KOPT-K1 (cell line): ENCODE measurements around the gene SOX12.
"Not testable (repeated sequence)": the region's sequence is repeated elsewhere in the genome, so short reads cannot be mapped to it uniquely, and the experiment has no call there.

Source experiments
- H3K27ac ChIP-seq: fragments of 200-600 bp; sonication (generic); 2 replicates; pipeline ENCODE4 v1.5.1; 2016; ENCODE audit warnings: antibody characterized with exemption, mild to moderate bottlenecking, low read depth, low read length; ENCODE audit not compliant: poor library complexity, severe bottlenecking
- H3K36me3 ChIP-seq: fragments of 200-600 bp; sonication (generic); 2 replicates; pipeline ENCODE4 v1.5.1; 2017; ENCODE audit warnings: antibody characterized with exemption, mild to moderate bottlenecking, low read length, moderate library complexity; ENCODE audit not compliant: insufficient read depth
- H3K9me3 ChIP-seq: fragments of 200-600 bp; sonication (generic); 2 replicates; pipeline ENCODE4 v1.5.1; 2017; ENCODE audit warnings: antibody characterized with exemption, low read length, mild to moderate bottlenecking; ENCODE audit not compliant: insufficient read depth, poor library complexity, severe bottlenecking

Gene SOX12

DNA sequence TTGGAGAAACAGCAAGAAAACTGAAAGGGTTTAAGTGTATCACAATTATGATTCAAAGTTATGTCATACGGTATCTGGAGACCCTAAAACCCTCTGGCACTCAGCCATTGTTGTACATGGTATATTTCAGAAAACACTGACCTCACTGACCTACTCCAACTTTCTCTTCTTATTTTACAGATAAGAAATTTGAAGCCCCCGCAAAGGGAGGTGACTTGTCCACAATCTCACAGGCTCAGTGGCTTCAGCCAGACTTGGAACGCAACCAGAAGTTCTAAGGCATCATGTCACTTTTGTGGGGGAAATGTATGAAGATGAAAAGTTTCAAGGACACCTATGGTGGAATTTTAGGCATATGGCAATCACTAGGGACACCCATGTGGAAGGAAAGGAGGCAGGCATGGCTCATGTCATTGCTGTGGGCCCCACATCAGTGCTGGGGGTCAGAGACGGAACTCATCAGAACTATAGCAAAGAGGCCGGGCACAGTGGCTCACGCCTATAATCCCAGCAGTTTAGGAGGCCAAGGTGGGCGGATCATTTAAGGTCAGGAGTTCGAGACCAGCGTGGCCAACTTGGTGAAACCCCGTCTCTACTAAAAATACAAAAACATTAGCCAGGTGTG is 50.0 kb downstream of the SOX12 start:
- Histone ChIP-seq H3K36me3 (no peaks in the 10 kb centered on the region), H3K9me3 (no peaks in the 10 kb centered on the region), H3K27ac (no peak overlapping the region)

GRCh38 chr20:376089-376488 is 50.7 kb downstream of the SOX12 start:
- H3K27ac ChIP-seq: no peak overlapping the region
- no peaks in the 10 kb centered on the region for H3K9me3 ChIP-seq
- H3K36me3 ChIP-seq: no peaks in the 10 kb centered on the region

DNA sequence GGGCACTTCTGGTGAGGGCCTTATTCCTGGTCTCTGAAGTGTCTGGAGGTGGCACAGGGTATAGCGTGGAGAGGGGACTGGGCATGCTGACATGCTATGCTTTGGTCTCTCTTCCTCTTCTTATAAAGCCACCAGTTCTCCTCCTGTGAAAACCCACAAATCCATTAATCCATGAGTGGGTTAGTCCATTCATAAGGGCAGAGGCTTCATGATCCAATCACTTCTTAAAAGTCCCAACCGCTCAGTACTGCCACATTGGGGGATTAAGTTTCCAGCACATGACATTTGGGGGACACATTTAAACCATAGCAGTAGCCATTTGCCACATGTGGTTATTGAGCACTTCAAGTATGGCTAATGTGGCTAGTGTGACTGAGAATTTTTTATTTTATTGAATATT is 51.4 kb downstream of the SOX12 start:
- Histone ChIP-seq H3K27ac (no peak overlapping the region), H3K36me3 (no peaks in the 10 kb centered on the region), H3K9me3 (no peaks in the 10 kb centered on the region)

DNA sequence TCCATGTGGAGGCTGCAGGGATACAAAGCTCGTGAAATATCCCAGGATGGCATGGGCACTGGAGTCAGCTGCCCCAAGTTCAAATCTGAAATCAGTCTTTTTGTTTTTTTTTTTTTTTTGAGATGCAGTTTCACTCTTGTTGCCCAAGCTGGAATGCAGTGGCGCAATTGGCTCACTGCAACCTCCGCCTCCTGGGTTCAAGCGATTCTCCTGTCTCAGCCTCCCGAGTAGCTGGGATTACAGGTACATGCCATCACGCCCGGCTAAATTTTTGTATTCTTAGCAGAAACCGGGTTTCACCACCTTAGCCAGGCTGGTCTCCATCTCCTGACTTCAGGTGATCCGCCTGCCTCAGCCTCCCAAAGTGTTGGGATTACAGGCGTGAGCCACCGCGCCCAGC is 52.2 kb downstream of the SOX12 start:
- not testable (repeated sequence) for H3K36me3 ChIP-seq, H3K9me3 ChIP-seq, H3K27ac ChIP-seq

- Histone ChIP-seq H3K36me3 (no peaks in the 10 kb centered on the region), H3K9me3 (no peaks in the 10 kb centered on the region), H3K27ac (no peak overlapping the region)
Observed at GRCh38 chr20:378961-379336, 53.6 kb downstream of the SOX12 start.
